GM21529 (cell line): Measurements from ENCODE around the gene AMFR.

Experiments used
- ATAC-seq: cut with Tn5 transposase; IDR thresholded peaks from one replicate; pipeline ENCODE4 v1.9.1; 2021; ENCODE audit not compliant: unreplicated experiment

AMFR gene

GRCh38 chr16:56425439-56425832 lies at the start of gene AMFR:
TSS of gene AMFR (minus strand) at chr16:56425545. CDS start at chr16:56425327, 218 bp downstream.
- peak; percentile 74 for ATAC-seq

- no peak for ATAC-seq
These were observed 45.3 kb upstream of the AMFR start for GRCh38 chr16:56470666-56471065.

GRCh38 chr16:56470232-56470631 lies 44.9 kb upstream of the AMFR start:
- no peak for ATAC-seq

GRCh38 chr16:56469748-56470147 lies 44.4 kb upstream of the AMFR start:
- no peak for ATAC-seq

GRCh38 chr16:56468800-56469199 lies 43.5 kb upstream of the AMFR start:
- ATAC-seq: no peak

GRCh38 chr16:56466344-56466743 lies 41.0 kb upstream of the AMFR start:
- ATAC-seq: no peak

GRCh38 chr16:56463153-56463552 lies 37.8 kb upstream of the AMFR start:
- no peak for ATAC-seq

- no peak for ATAC-seq
These were observed 36.9 kb upstream of the AMFR start for GRCh38 chr16:56462064-56462796.

- no peak for ATAC-seq
These were observed 34.8 kb upstream of the AMFR start for GRCh38 chr16:56460101-56460500.

- no peak for ATAC-seq
These were observed 32.7 kb upstream of the AMFR start for GRCh38 chr16:56457927-56458470.

- peak; percentile 40 for ATAC-seq
These were observed 26.7 kb upstream of the AMFR start for GRCh38 chr16:56451753-56452689.

- peak; percentile 98 for ATAC-seq
These were observed 25.8 kb upstream of the AMFR start, which contains the start of the genes NUDT21 and OGFOD1 for GRCh38 chr16:56450986-56451752. TSS of gene NUDT21 (minus strand) at chr16:56451332. CDS start at chr16:56451202, 130 bp downstream. TSS of gene OGFOD1 (plus strand) at chr16:56451554. CDS start at chr16:56451613, 59 bp downstream.

- peak; percentile 29 for ATAC-seq
These were observed 25.1 kb upstream of the AMFR start for GRCh38 chr16:56450275-56450985.

- ATAC-seq: no peak
These were observed 22.7 kb upstream of the AMFR start for GRCh38 chr16:56448005-56448404.

GRCh38 chr16:56447286-56447685 lies 21.9 kb upstream of the AMFR start:
- ATAC-seq: no peak

- no peak for ATAC-seq
These were observed 12.7 kb upstream of the AMFR start for GRCh38 chr16:56438038-56438437.

GRCh38 chr16:56436258-56436657 lies 10.9 kb upstream of the AMFR start:
- ATAC-seq: no peak

- ATAC-seq: no peak
These were observed 2.7 kb upstream of the AMFR start for GRCh38 chr16:56428091-56428490.

- no peak for ATAC-seq
These were observed 1.2 kb upstream of the AMFR start for GRCh38 chr16:56426585-56426984.

- peak; percentile 30 for ATAC-seq
These were observed 430 bp downstream of the AMFR start for GRCh38 chr16:56424791-56425438.
